ENCODE results near the gene MED31.
A peak's percentile ranks its signal among the peaks of the same experiment; 100 is the strongest.

The MED31 gene

DNA sequence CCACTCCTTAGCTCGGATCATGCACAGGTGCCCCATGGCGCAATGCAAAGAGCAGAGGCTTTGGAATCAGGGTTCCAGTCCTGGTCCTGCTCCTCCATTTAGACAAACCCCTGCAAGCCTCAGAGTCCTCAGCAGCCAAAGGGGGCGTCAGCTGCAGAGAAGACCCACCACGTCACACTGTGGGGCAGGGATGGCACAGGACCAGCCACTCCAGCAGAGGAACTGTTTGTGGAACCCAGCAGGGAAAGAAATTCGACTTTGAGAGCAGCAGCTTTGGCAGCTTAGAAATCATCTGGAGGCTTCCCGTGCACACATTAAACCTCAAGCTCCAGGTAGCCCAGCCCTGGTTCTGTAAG, 25.4 kb upstream of the MED31 start:
- Histone ChIP-seq H3K4me3 (ENCODE audit: low read depth, low read length) (no peak overlapping the region), H3K36me3 (ENCODE audit: control insufficient read depth in 2 of 2, insufficient read depth in 1 of 2, low read length in 2 of 2) (no peaks in the 10 kb centered on the region), H3K9me3 (ENCODE audit: control insufficient read depth, insufficient read depth, low read depth, low read length) (no peaks in the 10 kb centered on the region), H3K27ac (ENCODE audit: extremely low read depth, low read depth, low read length) (no peak overlapping the region), H3K4me1 (ENCODE audit: control insufficient read depth, insufficient read depth, low read length) (no peaks in the 10 kb centered on the region)
- ChIA-PET POLR2A (no interaction called here), CTCF (no interaction called here)
- TF ChIP-seq ZNF146 (tag by site-specific recombination; IDR thresholded peaks at IDR 0.05) (no peak), ZIC2 (tag by site-specific recombination; IDR thresholded peaks at IDR 0.05) (peak; percentile 50)

DNA sequence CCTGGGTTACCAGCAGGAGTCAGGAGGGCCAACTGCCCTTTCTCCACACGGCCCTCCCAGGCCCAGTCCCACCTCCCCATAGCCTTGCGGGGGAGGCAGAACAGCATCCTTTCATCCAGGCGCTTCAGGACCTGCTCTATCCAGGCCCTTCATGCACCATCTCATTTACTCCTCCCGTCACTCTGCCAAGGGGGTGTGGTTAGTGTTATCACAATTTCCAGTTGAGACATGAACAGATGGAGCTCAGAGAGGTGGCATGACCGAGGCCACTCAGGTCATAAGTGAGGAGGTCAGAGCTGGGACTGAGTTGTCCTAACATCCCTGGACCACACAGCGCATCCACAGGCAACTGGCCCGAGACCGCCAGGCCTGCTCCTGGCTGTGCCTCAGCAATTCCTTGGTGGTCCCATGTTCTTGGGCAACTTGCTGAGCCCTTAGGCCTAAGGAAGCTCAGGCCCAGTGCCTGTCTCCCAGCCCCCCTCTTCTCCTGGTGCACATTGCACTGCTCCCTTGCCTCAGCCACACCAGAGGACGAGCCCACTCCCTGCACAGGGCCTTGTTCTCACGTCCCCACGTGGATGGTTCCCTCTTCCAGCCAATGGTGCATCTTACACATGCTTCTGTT, 23.9 kb upstream of the MED31 start:
- no peak overlapping the region for H3K4me3 ChIP-seq (ENCODE audit: low read depth, low read length)
- TF ChIP-seq ZSCAN4 (tag by site-specific recombination; IDR thresholded peaks at IDR 0.05) (no peak), ZNF664 (tag by site-specific recombination; IDR thresholded peaks at IDR 0.05) (no peak), ZNF354C (tag by site-specific recombination; IDR thresholded peaks at IDR 0.05; ENCODE audit: borderline replicate concordance, low read depth) (no peak), ZNF776 (tag by site-specific recombination; IDR thresholded peaks at IDR 0.05; ENCODE audit: borderline replicate concordance) (no peak), ZNF501 (tag by site-specific recombination; IDR thresholded peaks at IDR 0.05) (no peak), ZFP69B (tag by site-specific recombination; IDR thresholded peaks at IDR 0.05) (no peak), ZNF560 (tag by site-specific recombination; IDR thresholded peaks at IDR 0.05; ENCODE audit: borderline replicate concordance) (no peak), ZSCAN30 (tag by site-specific recombination; IDR thresholded peaks at IDR 0.05) (no peak), ZNF335 (tag by site-specific recombination; conservative IDR thresholded peaks at IDR 0.05) (no peak)
- CTCF ChIA-PET = interaction anchor here (0.6 to 1.1 kb wide), 2 partner anchors 38 to 327 kb away, joined by 3 to 4 read pairs; partner anchors contain the start of gene SLC13A5
- no peak overlapping the region for H3K27ac ChIP-seq (ENCODE audit: extremely low read depth, low read depth, low read length)
- POLR2A ChIA-PET = no interaction called here
- no peaks in the 10 kb centered on the region; a peak in 1 of 3 replicates for H3K36me3 ChIP-seq (ENCODE audit: control insufficient read depth in 2 of 2, insufficient read depth in 1 of 2, low read length in 2 of 2)
- no peaks in the 10 kb centered on the region for H3K4me1 ChIP-seq (ENCODE audit: control insufficient read depth, insufficient read depth, low read length)
- H3K9me3 ChIP-seq (ENCODE audit: control insufficient read depth, insufficient read depth, low read depth, low read length) = no peaks in the 10 kb centered on the region

- TF ChIP-seq ZNF76 (tag by site-specific recombination; IDR thresholded peaks at IDR 0.05; ENCODE audit: borderline replicate concordance, low read depth) = no peak
- TF ChIP-seq ZNF791 (tag by site-specific recombination; IDR thresholded peaks at IDR 0.05) = no peak
- TF ChIP-seq ZNF248 (tag by site-specific recombination; IDR thresholded peaks at IDR 0.05) = no peak
- no peak for TF ChIP-seq ZNF140 (tag by site-specific recombination; IDR thresholded peaks at IDR 0.05)
- TF ChIP-seq ZNF324 (tag by site-specific recombination; IDR thresholded peaks at IDR 0.05) = no peak
- TF ChIP-seq KLF16 (tag by site-specific recombination; IDR thresholded peaks at IDR 0.05) = no peak
- no peak for TF ChIP-seq ZNF664 (tag by site-specific recombination; IDR thresholded peaks at IDR 0.05)
- no peak for TF ChIP-seq ZNF169 (tag by site-specific recombination; IDR thresholded peaks at IDR 0.05)
- TF ChIP-seq ZNF629 (tag by site-specific recombination; IDR thresholded peaks at IDR 0.05) = no peak
- TF ChIP-seq SP3 (tag by site-specific recombination; IDR thresholded peaks at IDR 0.05) = no peak
- ChIA-PET POLR2A (no interaction called here), CTCF (no interaction called here)
- Histone ChIP-seq H3K4me3 (ENCODE audit: low read depth, low read length) (no peak overlapping the region), H3K4me1 (ENCODE audit: control insufficient read depth, insufficient read depth, low read length) (no peaks in the 10 kb centered on the region), H3K9me3 (ENCODE audit: control insufficient read depth, insufficient read depth, low read depth, low read length) (no peaks in the 10 kb centered on the region), H3K36me3 (ENCODE audit: control insufficient read depth in 2 of 2, insufficient read depth in 1 of 2, low read length in 2 of 2) (no peaks in the 10 kb centered on the region; a peak in 1 of 3 replicates), H3K27ac (ENCODE audit: extremely low read depth, low read depth, low read length) (no peak overlapping the region)
Measured at GRCh38 chr17:6674586-6674985, 23.2 kb upstream of the MED31 start.

Data from HEK293 (cell line).